Osteocyte (in vitro differentiated cells): ENCODE data around the gene ADD2. TPM values are rescaled to one million over a fixed set of nuclear protein-coding genes. Genes with fewer than 3 reads are reported as not detected.

Experiments used
- DNase-seq: peaks from one replicate; pipeline ENCODE4 v3.0.0; 2021; ENCODE audit warnings: mixed read lengths; ENCODE audit not compliant: unreplicated experiment; ENCODE audit errors: extremely low spot score
- H3K27ac Mint-ChIP-seq: one replicate; pipeline ENCODE4 v1.8.0; 2021; ENCODE audit warnings: mild to moderate bottlenecking, mixed read lengths; ENCODE audit not compliant: unreplicated experiment
- H3K27me3 Mint-ChIP-seq: one replicate; pipeline ENCODE4 v1.8.0; 2021; ENCODE audit warnings: mixed read lengths; ENCODE audit not compliant: unreplicated experiment
- H3K36me3 Mint-ChIP-seq: one replicate; pipeline ENCODE4 v1.8.0; 2021; ENCODE audit warnings: mixed read lengths; ENCODE audit not compliant: unreplicated experiment
- H3K4me1 Mint-ChIP-seq: one replicate; pipeline ENCODE4 v1.8.0; 2021; ENCODE audit warnings: mixed read lengths; ENCODE audit not compliant: unreplicated experiment
- H3K4me3 Mint-ChIP-seq: one replicate; pipeline ENCODE4 v1.8.0; 2021; ENCODE audit warnings: mild to moderate bottlenecking, moderate library complexity, mixed read lengths; ENCODE audit not compliant: unreplicated experiment
- H3K9me3 Mint-ChIP-seq: one replicate; pipeline ENCODE4 v1.8.0; 2021; ENCODE audit warnings: mixed read lengths; ENCODE audit not compliant: unreplicated experiment
- total RNA-seq: library from RNA; stranded (reverse); gene quantifications from 2 replicates; pipeline ENCODE4 v1.2.1, GENCODE V29; 2021
- TF ChIP-seq, protein P1 (sequence below): fragments of 200-600 bp; sonication (generic); IDR thresholded peaks from 2 replicates; pipeline ENCODE4 v1.5.0; 2021; ENCODE audit warnings: antibody characterized with exemption, mild to moderate bottlenecking, moderate library complexity

Gene ADD2
- total RNA-seq, 1 donor from 2014 or later, result not detected

DNA sequence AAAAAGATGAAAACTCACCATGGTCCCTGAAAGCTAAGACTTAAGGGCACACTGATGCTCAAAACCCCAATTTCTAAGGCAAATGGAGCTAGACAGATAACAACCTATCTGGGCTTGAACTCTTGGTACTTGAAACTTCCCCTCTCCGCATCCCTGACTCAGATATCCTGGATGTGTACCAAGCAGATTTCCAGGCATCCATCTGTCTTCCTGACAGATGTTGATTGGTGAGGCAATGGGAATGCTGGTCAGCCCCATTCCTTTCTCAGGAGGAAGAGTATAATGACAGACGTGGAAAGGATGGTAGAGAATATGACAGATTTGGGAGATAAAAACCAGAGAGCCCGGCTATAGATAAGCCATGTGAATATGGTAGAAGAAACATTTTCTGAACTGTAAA lies 69.2 kb downstream of the ADD2 start:
- H3K27ac Mint-ChIP-seq, result no peak overlapping the region
- no peaks in the 10 kb centered on the region for H3K36me3 Mint-ChIP-seq
- TF ChIP-seq, protein P1, sequence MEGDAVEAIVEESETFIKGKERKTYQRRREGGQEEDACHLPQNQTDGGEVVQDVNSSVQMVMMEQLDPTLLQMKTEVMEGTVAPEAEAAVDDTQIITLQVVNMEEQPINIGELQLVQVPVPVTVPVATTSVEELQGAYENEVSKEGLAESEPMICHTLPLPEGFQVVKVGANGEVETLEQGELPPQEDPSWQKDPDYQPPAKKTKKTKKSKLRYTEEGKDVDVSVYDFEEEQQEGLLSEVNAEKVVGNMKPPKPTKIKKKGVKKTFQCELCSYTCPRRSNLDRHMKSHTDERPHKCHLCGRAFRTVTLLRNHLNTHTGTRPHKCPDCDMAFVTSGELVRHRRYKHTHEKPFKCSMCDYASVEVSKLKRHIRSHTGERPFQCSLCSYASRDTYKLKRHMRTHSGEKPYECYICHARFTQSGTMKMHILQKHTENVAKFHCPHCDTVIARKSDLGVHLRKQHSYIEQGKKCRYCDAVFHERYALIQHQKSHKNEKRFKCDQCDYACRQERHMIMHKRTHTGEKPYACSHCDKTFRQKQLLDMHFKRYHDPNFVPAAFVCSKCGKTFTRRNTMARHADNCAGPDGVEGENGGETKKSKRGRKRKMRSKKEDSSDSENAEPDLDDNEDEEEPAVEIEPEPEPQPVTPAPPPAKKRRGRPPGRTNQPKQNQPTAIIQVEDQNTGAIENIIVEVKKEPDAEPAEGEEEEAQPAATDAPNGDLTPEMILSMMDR, result no peak
- H3K9me3 Mint-ChIP-seq, result no peaks in the 10 kb centered on the region
- DNase-seq, result no peak
- H3K4me1 Mint-ChIP-seq, result no peaks in the 10 kb centered on the region
- H3K27me3 Mint-ChIP-seq, result peaks cover 29% of the 10 kb centered on the region
- no peak overlapping the region for H3K4me3 Mint-ChIP-seq

DNA sequence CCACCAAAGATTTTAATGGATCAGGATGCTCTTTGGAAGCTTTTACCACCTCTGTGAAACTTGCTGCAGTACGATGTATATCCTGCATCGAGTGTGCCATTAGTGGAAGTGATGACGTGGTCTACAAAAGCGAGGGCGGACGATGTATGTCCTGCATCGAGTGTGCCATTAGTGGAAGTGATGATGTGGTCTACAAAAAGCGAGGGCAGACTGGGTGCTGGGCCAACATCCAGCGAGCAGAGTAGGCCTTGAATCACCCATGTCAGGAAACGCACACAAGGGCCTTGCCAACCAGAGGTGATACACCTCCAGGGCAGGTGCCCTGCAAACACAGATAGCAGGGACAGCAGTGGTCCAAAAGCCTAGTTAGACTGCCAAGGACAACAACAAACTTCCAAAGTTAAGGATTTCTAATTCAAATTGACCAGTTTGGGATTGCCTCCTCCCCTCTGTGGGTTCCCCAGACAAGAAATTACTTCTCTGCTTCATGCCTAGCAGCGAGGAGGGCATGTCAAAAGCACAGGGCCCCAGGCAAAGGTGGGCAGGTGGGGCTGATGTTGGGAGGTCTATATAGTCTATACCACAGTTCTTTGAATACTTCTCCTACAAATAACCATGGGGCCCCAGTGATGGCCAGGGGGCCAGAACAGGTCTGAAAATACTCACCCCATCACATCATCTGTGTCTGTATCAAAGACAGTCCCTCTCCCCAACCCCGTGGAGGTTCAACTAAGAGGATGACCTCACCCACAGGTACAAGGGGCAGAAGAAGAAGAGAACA lies 70.2 kb downstream of the ADD2 start:
- no peaks in the 10 kb centered on the region for H3K4me1 Mint-ChIP-seq
- no peak overlapping the region for H3K4me3 Mint-ChIP-seq
- H3K27ac Mint-ChIP-seq, result no peak overlapping the region
- H3K27me3 Mint-ChIP-seq, result peaks cover 29% of the 10 kb centered on the region
- no peaks in the 10 kb centered on the region for H3K9me3 Mint-ChIP-seq
- TF ChIP-seq, protein P1, result no peak
- H3K36me3 Mint-ChIP-seq, result no peaks in the 10 kb centered on the region
- no peak for DNase-seq

DNA sequence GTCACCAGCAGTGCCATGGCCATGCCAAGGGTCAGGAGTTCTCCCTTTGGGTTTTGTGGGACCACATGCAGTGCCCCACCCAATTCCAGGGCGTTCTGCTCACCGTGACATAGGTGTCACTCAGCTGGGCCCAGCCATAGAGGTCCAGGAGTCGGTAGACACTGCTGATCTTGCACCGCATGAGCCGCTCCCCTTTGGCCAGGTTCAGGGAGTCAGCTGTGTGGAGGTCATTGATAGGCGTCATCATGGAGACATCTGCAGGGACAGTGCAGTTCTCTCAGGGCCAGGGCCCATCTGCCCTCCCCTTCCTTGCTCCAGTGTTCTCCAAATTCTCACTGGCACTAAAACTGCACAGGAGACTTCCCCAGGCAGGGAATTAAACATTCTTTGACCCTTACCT lies 71.9 kb downstream of the ADD2 start:
- no peak overlapping the region for H3K27ac Mint-ChIP-seq
- no peaks in the 10 kb centered on the region for H3K9me3 Mint-ChIP-seq
- H3K27me3 Mint-ChIP-seq, result peaks cover 24% of the 10 kb centered on the region
- no peaks in the 10 kb centered on the region for H3K4me1 Mint-ChIP-seq
- DNase-seq, result no peak
- H3K4me3 Mint-ChIP-seq, result no peak overlapping the region
- no peaks in the 10 kb centered on the region for H3K36me3 Mint-ChIP-seq
- TF ChIP-seq, protein P1, result no peak

DNA sequence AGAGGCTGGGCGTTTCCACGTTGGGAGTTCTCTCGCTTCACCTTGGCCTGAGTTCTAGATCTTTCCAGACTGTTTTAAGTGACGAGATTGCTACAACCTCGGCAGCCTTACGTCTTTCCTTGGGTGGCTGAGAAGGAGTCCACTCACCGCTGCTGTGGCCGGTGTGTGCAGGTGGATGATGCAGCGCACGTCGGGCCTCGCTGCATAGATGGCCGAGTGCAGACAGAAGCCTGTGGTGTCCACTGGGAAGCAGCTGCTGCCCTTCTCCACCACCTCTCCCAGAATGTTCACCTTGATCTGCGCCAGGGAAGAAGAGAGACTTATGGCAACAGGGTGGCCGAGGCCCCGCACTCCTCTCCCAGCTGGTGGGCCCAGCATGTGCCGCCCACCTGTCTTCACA lies 75.7 kb downstream of the ADD2 start:
- no peaks in the 10 kb centered on the region for H3K36me3 Mint-ChIP-seq
- DNase-seq, result no peak
- TF ChIP-seq, protein P1, result no peak
- no peak overlapping the region for H3K27ac Mint-ChIP-seq
- no peaks in the 10 kb centered on the region for H3K4me1 Mint-ChIP-seq
- peaks cover 5% of the 10 kb centered on the region for H3K27me3 Mint-ChIP-seq
- no peak overlapping the region for H3K4me3 Mint-ChIP-seq
- no peaks in the 10 kb centered on the region for H3K9me3 Mint-ChIP-seq

- no peak for DNase-seq
- no peak overlapping the region for H3K27ac Mint-ChIP-seq
- H3K4me3 Mint-ChIP-seq, result no peak overlapping the region
- no peaks in the 10 kb centered on the region for H3K9me3 Mint-ChIP-seq
- TF ChIP-seq, protein P1, result no peak
- no peaks in the 10 kb centered on the region for H3K36me3 Mint-ChIP-seq
- peaks cover 5% of the 10 kb centered on the region for H3K27me3 Mint-ChIP-seq
- no peaks in the 10 kb centered on the region for H3K4me1 Mint-ChIP-seq
Measured at GRCh38 chr2:70691497-70692140, 76.4 kb downstream of the ADD2 start.
